Measurements from ENCODE around the gene CDH3.

DNA sequence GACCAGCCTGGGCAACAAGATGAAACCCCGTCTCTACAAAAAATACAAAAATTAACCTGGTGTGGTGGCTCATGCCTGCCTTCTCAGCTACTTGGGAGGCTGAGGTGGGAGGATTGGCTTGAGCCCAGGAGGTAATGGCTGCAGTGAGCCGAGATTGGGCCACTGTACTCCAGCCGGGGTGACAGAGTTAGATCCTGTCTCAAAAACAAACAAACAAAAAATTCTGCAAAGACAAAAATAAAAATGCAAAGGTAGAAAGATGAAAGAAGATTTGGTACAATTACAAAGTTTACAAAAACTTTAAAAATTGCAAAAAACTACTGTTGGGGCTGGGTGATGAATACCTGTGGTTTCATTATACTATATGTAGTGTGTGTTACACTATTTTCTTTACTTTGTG is 86.5 kb downstream of the CDH3 start:
- TF ChIP-seq, protein P1, sequence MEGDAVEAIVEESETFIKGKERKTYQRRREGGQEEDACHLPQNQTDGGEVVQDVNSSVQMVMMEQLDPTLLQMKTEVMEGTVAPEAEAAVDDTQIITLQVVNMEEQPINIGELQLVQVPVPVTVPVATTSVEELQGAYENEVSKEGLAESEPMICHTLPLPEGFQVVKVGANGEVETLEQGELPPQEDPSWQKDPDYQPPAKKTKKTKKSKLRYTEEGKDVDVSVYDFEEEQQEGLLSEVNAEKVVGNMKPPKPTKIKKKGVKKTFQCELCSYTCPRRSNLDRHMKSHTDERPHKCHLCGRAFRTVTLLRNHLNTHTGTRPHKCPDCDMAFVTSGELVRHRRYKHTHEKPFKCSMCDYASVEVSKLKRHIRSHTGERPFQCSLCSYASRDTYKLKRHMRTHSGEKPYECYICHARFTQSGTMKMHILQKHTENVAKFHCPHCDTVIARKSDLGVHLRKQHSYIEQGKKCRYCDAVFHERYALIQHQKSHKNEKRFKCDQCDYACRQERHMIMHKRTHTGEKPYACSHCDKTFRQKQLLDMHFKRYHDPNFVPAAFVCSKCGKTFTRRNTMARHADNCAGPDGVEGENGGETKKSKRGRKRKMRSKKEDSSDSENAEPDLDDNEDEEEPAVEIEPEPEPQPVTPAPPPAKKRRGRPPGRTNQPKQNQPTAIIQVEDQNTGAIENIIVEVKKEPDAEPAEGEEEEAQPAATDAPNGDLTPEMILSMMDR (IDR thresholded peaks at IDR 0.05) = no peak
- TF ChIP-seq POLR2AphosphoS5 (IDR thresholded peaks at IDR 0.05) = no peak
- TF ChIP-seq EP300 (IDR thresholded peaks at IDR 0.05) = no peak

All from esophagus muscularis mucosa (tissue), 4 donors.